Activated B cell treated with CpG ODN at 0.5 μM for 24 hours (primary cell): Measurements from ENCODE around the gene ZNF316. TPM values are rescaled to one million over a fixed set of nuclear protein-coding genes. Genes with fewer than 3 reads are reported as not detected.

Source experiments
- ATAC-seq: fragments of 200-7000 bp; cut with Tn5 transposase; one replicate; pipeline ENCODE4 v1.10.0; 2021; ENCODE audit warnings: low read depth, mild to moderate bottlenecking, moderate library complexity
- CTCF ChIA-PET: fragments of 350-600 bp; sonication (Branson Sonifier 250); formaldehyde crosslinking; loops from one replicate; lab custom pipeline; 2021; ENCODE audit warnings: antibody characterized with exemption; lab: Charles Lee
- POLR2A ChIA-PET: fragments of 350-600 bp; sonication (Branson Sonifier 250); formaldehyde crosslinking; loops from one replicate; lab custom pipeline; 2021; ENCODE audit warnings: antibody characterized with exemption; lab: Charles Lee
- DNase-seq: peaks from one replicate; pipeline ENCODE4 v3.0.0; 2022
- H3K27ac Mint-ChIP-seq: one replicate; pipeline ENCODE4 v1.8.0; 2020; ENCODE audit warnings: mixed read lengths
- H3K27me3 Mint-ChIP-seq: one replicate; pipeline ENCODE4 v1.8.0; 2021; ENCODE audit warnings: mixed read lengths
- H3K36me3 Mint-ChIP-seq: one replicate; pipeline ENCODE4 v1.8.0; 2021; ENCODE audit warnings: low read depth, mixed read lengths
- H3K4me1 Mint-ChIP-seq: one replicate; pipeline ENCODE4 v1.8.0; 2021; ENCODE audit warnings: mixed read lengths
- H3K4me3 Mint-ChIP-seq: one replicate; pipeline ENCODE4 v1.8.0; 2020; ENCODE audit warnings: mild to moderate bottlenecking, mixed read lengths
- H3K9me3 Mint-ChIP-seq: one replicate; pipeline ENCODE4 v1.8.0; 2020; ENCODE audit warnings: mixed read lengths
- CTCF ChIP-seq: fragments of 200-600 bp; IDR thresholded peaks from one replicate; pipeline ENCODE4 v1.8.0; 2022; ENCODE audit warnings: antibody characterized with exemption, mild to moderate bottlenecking
- intact Hi-C: fragments of 100-400 bp; cut with micrococcal nuclease; formaldehyde crosslinking; loops from one replicate; pipeline ENCODE4 v1.15.1; 2024
- total RNA-seq: library from RNA; stranded (reverse); gene quantifications from 2 replicates; pipeline ENCODE4 v1.2.3, GENCODE V29; 2022

Gene ZNF316
- total RNA-seq, 1 donor from 2014 or later: 43.8 TPM

GRCh38 chr7:6608081-6608480 is 29.0 kb upstream of the ZNF316 start:
- no peak for TF ChIP-seq CTCF
- Mint-ChIP-seq H3K27ac (no peak overlapping the region), H3K36me3 (peaks cover 44% of the 10 kb centered on the region), H3K4me1 (no peaks in the 10 kb centered on the region), H3K9me3 (no peaks in the 10 kb centered on the region), H3K4me3 (no peak overlapping the region), H3K27me3 (no peaks in the 10 kb centered on the region)
- CTCF ChIA-PET: no interaction called here
- POLR2A ChIA-PET: no interaction called here
- no peak for ATAC-seq
- intact Hi-C loops: no loop called here
- DNase-seq: no peak

GRCh38 chr7:6608794-6609193 is 28.3 kb upstream of the ZNF316 start:
- H3K36me3 Mint-ChIP-seq: peaks cover 41% of the 10 kb centered on the region
- ATAC-seq: no peak
- ChIA-PET CTCF (no interaction called here), POLR2A (no interaction called here)
- no peaks in the 10 kb centered on the region for H3K9me3 Mint-ChIP-seq
- no peak for TF ChIP-seq CTCF
- no peak overlapping the region for H3K27ac Mint-ChIP-seq
- H3K4me3 Mint-ChIP-seq: no peak overlapping the region
- DNase-seq: no peak
- intact Hi-C loops: no loop called here
- H3K27me3 Mint-ChIP-seq: no peaks in the 10 kb centered on the region
- no peaks in the 10 kb centered on the region for H3K4me1 Mint-ChIP-seq

- no peak for ATAC-seq
- ChIA-PET CTCF (no interaction called here), POLR2A (interaction anchor here (0.6 to 0.7 kb wide), 2 partner anchors 22 to 209 kb away, joined by 3 to 10 read pairs; no protein-coding TSS in a partner anchor)
- peaks cover 13% of the 10 kb centered on the region for H3K36me3 Mint-ChIP-seq
- no peaks in the 10 kb centered on the region for H3K9me3 Mint-ChIP-seq
- H3K27me3 Mint-ChIP-seq: peaks cover 3% of the 10 kb centered on the region
- H3K4me3 Mint-ChIP-seq: no peak overlapping the region
- no peak for TF ChIP-seq CTCF
- DNase-seq: no peak
- H3K4me1 Mint-ChIP-seq: peaks cover 5% of the 10 kb centered on the region
- H3K27ac Mint-ChIP-seq: no peak overlapping the region
- intact Hi-C loops: no loop called here
Measured at GRCh38 chr7:6612819-6613218, 24.3 kb upstream of the ZNF316 start.

- Mint-ChIP-seq H3K9me3 (no peaks in the 10 kb centered on the region), H3K27ac (no peak overlapping the region), H3K4me1 (peaks cover 7% of the 10 kb centered on the region), H3K4me3 (no peak overlapping the region), H3K36me3 (peaks cover 8% of the 10 kb centered on the region), H3K27me3 (peaks cover 3% of the 10 kb centered on the region)
- TF ChIP-seq CTCF: no peak
- DNase-seq (no peak), ATAC-seq (no peak)
- ChIA-PET CTCF (no interaction called here), POLR2A (no interaction called here)
- intact Hi-C loops: no loop called here
Measured at GRCh38 chr7:6613706-6614105, 23.4 kb upstream of the ZNF316 start.

GRCh38 chr7:6614953-6615722 is 22.0 kb upstream of the ZNF316 start, which contains the start of gene ZNF853:
TSS of gene ZNF853 (plus strand) at chr7:6615610. CDS start at chr7:6616175, 565 bp downstream.
- DNase-seq: no peak
- ATAC-seq: peak; percentile 54
- intact Hi-C loops: no loop called here
- CTCF ChIA-PET: no interaction called here
- peak within 1 kb of the TSS; percentile 81 for H3K4me3 Mint-ChIP-seq
- H3K9me3 Mint-ChIP-seq: no peaks in the 10 kb centered on the region
- no peak for TF ChIP-seq CTCF
- H3K36me3 Mint-ChIP-seq: peaks cover 3% of the 10 kb centered on the region
- POLR2A ChIA-PET: no interaction called here
- H3K4me1 Mint-ChIP-seq: peaks cover 14% of the 10 kb centered on the region
- H3K27ac Mint-ChIP-seq: peak within 1 kb of the TSS; percentile 20
- H3K27me3 Mint-ChIP-seq: peaks cover 3% of the 10 kb centered on the region
